PFSK-1 (cell line): ENCODE data around the gene AK8.
A peak's percentile ranks its signal among the peaks of the same experiment; 100 is the strongest.

Experiments
- FOXP2 ChIP-seq: optimal IDR thresholded peaks from 2 replicates; pipeline ENCODE3; 2011; ENCODE audit warnings: borderline replicate concordance, control low read depth, inconsistent platforms; ENCODE audit not compliant: insufficient read depth; ENCODE audit errors: extremely low read length, extremely low read depth
- POLR2AphosphoS5 ChIP-seq: IDR thresholded peaks from 2 replicates; pipeline ENCODE4 v1.6.1; 2012; ENCODE audit warnings: low read depth, mild to moderate bottlenecking, control low read depth, low read length, moderate library complexity
- SIN3A ChIP-seq: IDR thresholded peaks from 2 replicates; pipeline ENCODE4 v1.6.1; 2012; ENCODE audit warnings: mild to moderate bottlenecking, low read length, moderate library complexity, borderline replicate concordance; ENCODE audit not compliant: insufficient read depth
- TAF1 ChIP-seq: IDR thresholded peaks from 2 replicates; pipeline ENCODE4 v1.6.1; 2012; ENCODE audit warnings: low read length, control low read depth, borderline replicate concordance; ENCODE audit not compliant: insufficient read depth
- TF ChIP-seq, protein P1 (sequence below), 2 experiments: IDR thresholded peaks; 2 replicates each; pipeline versions ENCODE4 v1.6.1 to v1.8.0; 2011 to 2012; ENCODE audit warnings: low read depth in 2 of 2, low read length in 2 of 2, control low read depth in 1 of 2, inconsistent platforms in 1 of 2, mild to moderate bottlenecking in 1 of 2, moderate library complexity in 1 of 2; ENCODE audit not compliant: insufficient read depth in 1 of 2

Gene AK8

DNA sequence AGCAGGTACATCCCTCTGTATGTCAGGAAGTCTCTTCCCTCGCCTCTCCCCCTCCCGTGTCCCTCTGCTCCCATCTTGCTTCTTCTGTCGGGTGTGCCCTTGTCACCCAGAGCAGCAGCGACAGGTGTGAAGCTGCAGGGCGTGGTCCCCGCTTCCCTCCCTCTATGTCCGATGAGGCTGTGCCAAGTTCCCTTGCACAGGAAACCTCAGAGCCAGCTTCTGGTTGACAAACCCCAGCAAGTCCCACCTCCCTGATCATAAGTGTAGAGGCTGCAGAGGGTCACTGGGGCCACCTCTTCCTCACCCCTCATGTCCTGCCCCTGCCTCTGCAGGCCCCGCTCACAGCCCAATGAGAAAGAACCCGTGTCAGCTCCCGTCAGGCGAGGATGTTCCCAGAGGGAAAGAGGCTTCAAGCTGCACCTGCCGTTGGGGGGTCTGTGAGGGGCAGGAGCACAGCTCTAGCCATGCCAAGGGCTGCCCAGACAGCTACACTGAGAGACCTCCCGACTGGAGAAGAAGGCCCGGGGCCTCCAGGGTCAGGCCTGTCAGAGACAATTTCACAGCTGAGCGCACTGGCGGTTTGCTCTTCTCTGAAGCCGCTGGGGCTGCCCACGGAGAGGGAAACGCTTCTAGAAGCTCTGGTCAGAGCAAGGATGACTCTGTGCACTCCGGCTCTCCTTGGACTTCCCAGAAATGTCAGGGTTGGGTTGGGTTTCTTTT, 73.3 kb downstream of the AK8 start:
- TF ChIP-seq, protein P1, sequence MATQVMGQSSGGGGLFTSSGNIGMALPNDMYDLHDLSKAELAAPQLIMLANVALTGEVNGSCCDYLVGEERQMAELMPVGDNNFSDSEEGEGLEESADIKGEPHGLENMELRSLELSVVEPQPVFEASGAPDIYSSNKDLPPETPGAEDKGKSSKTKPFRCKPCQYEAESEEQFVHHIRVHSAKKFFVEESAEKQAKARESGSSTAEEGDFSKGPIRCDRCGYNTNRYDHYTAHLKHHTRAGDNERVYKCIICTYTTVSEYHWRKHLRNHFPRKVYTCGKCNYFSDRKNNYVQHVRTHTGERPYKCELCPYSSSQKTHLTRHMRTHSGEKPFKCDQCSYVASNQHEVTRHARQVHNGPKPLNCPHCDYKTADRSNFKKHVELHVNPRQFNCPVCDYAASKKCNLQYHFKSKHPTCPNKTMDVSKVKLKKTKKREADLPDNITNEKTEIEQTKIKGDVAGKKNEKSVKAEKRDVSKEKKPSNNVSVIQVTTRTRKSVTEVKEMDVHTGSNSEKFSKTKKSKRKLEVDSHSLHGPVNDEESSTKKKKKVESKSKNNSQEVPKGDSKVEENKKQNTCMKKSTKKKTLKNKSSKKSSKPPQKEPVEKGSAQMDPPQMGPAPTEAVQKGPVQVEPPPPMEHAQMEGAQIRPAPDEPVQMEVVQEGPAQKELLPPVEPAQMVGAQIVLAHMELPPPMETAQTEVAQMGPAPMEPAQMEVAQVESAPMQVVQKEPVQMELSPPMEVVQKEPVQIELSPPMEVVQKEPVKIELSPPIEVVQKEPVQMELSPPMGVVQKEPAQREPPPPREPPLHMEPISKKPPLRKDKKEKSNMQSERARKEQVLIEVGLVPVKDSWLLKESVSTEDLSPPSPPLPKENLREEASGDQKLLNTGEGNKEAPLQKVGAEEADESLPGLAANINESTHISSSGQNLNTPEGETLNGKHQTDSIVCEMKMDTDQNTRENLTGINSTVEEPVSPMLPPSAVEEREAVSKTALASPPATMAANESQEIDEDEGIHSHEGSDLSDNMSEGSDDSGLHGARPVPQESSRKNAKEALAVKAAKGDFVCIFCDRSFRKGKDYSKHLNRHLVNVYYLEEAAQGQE (IDR thresholded peaks at IDR 0.05; ENCODE audit: insufficient read depth in 1 of 2, low read depth in 2 of 2, low read length in 2 of 2): no peak
- no peak for TF ChIP-seq POLR2AphosphoS5
- no peak for TF ChIP-seq TAF1
- no peak for TF ChIP-seq SIN3A
- no peak for TF ChIP-seq FOXP2

DNA sequence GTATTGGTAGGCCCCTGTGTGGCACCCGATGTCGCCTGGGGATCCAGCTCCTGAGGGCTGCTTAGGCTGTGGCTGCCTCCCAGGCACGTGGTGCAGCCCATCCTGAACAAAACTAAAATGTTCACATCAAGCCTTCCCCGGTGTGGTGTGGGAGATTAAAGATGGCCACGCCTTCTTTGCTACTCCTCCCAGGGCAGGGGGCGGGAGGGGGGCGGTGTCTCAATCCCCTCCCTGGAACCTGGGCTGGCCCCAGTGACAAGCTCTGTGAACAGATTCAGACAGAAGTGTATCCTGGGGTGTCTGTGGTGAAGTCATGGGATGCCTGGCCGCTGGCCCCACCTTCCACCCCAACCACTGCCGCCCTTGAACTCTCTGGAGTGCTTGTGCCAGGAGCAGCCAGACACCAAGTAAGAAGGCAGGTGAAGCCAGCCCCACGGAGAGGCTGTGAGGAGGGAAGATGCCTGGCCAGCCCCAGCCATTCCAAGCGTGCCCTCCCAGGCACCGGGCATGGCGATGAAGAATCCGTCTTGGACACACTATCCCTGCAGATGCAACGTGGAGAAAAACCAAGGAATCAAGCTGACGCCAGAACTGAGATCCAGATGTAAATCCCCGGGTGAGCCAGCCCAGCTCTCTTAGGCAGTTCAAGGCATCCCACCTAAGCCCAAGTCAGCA, 75.8 kb downstream of the AK8 start:
- TF ChIP-seq POLR2AphosphoS5: no peak
- no peak for TF ChIP-seq FOXP2

DNA sequence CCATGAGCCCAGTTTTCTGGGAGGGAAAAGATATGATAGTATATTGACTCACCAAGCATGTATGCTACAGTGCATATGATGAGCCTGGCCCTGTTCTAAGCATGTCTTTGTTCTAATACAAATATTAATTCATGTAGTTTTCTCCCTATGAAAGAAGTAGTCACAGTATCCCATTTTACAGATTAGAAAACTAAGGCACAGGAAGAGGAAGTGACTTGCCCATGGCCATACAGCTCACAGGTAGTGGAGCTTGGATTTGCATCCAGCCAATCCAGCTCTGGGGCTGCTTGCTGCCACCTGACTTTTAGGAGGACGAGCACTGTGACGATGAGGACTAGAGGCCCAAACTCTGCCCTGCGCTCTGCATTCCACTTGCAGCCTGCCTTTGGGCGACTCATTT, 76.4 kb downstream of the AK8 start:
- no peak for TF ChIP-seq FOXP2
- no peak for TF ChIP-seq POLR2AphosphoS5
- TF ChIP-seq TAF1: no peak
- no peak for TF ChIP-seq SIN3A
- TF ChIP-seq, protein P1 (IDR thresholded peaks at IDR 0.05; ENCODE audit: insufficient read depth in 1 of 2, low read depth in 2 of 2, low read length in 2 of 2): no peak

DNA sequence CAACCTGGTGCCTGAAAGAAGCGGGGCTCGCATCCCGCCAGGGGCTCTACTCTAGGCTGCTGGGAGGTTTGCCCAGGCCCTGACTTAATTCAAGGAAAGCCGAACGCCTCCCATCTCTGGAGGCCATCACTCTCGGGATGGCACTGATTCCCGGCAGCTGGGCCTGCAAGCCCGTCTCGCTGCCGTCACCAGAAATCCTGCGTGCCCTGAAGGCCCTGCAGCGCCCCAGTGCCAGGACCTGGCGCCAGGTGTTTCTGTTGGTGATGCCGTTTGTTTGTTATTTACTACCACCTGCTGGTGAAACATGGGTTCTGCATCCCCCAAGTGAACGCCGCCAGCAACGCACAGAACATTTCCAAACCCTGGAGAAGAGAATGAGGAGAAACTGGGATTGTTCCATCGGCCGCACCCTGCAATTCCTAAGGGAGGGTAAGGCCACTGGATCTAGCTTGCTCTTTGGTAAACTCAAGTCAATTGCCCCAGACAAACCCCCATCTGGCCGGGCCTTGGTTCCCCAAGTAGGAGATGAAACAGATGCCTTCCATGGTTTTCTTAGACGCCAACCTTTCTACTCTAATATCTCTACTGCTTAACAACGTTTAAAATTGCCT, 77.9 kb downstream of the AK8 start:
- TF ChIP-seq FOXP2: no peak
- no peak for TF ChIP-seq SIN3A
- TF ChIP-seq, protein P1 (IDR thresholded peaks at IDR 0.05; ENCODE audit: insufficient read depth in 1 of 2, low read depth in 2 of 2, low read length in 2 of 2): 0 out of 4 replicates have a peak, but pooled peaks of 1 of the 2 experiments have one; percentile 6

GRCh38 chr9:132798817-132799790, 79.0 kb downstream of the AK8 start:
- TF ChIP-seq SIN3A (no peak), POLR2AphosphoS5 (no peak), FOXP2 (no peak), TAF1 (no peak)
- TF ChIP-seq, protein P1 (IDR thresholded peaks at IDR 0.05; ENCODE audit: insufficient read depth in 1 of 2, low read depth in 2 of 2, low read length in 2 of 2): no peak
